Esophagus squamous epithelium (tissue), 5 donors: Measurements from ENCODE around the gene STEAP3. TPM values are rescaled to one million over a fixed set of nuclear protein-coding genes. Genes with fewer than 3 reads are reported as not detected.

Source experiments
- DNase-seq: peaks from one replicate; lab custom pipeline; 2025; lab: John Stamatoyannopoulos, UW
- H3K27ac ChIP-seq, 4 donors: fragments of 200-600 bp; sonication (generic); one replicate each; pipeline ENCODE4 v1.5.1; 2016 to 2019; ENCODE audit warnings: mild to moderate bottlenecking in 1 of 4
- H3K27me3 ChIP-seq, 4 donors: fragments of 200-600 bp; sonication (generic); 1 replicate in 3 of 4; 2 replicates in 1 of 4; pipeline versions ENCODE4 v1.5.1 to v1.6.0; 2017 to 2021; ENCODE audit warnings: antibody characterized with exemption in 1 of 4
- H3K36me3 ChIP-seq, 3 donors: fragments of 200-600 bp; sonication (generic); one replicate each; pipeline ENCODE4 v1.5.1; 2016 to 2019
- H3K4me1 ChIP-seq, 3 donors: fragments of 200-600 bp; sonication (generic); one replicate each; pipeline ENCODE4 v1.5.1; 2017 to 2019
- H3K4me3 ChIP-seq, 4 donors: fragments of 200-600 bp; sonication (generic); 1 replicate in 3 of 4; 2 replicates in 1 of 4; pipeline ENCODE4 v1.5.1; 2016 to 2019; ENCODE audit warnings: mild to moderate bottlenecking in 2 of 4, moderate library complexity in 1 of 4
- H3K9me3 ChIP-seq, 3 donors: fragments of 200-600 bp; sonication (generic); one replicate each; pipeline ENCODE4 v1.5.1; 2016 to 2019
- CTCF ChIP-seq, 6 experiments: fragments of 450-650 bp in 4 of 6; fragments of 200-600 bp in 2 of 6; sonication (generic) in 2 of 6; IDR thresholded peaks; one replicate each; pipeline ENCODE4 v1.5.1; 2016 to 2019; ENCODE audit warnings: antibody characterized with exemption in 6 of 6, mild to moderate bottlenecking in 4 of 6, moderate library complexity in 4 of 6
- POLR2A ChIP-seq, 4 donors: fragments of 450-650 bp; IDR thresholded peaks; one replicate each; pipeline ENCODE4 v1.6.1; 2017; ENCODE audit warnings: antibody characterized with exemption in 4 of 4, mild to moderate bottlenecking in 4 of 4, moderate library complexity in 3 of 4
- WGBS, 2 donors: methylation state at CpG; one replicate each; pipeline ENCODE4 v1.1.5; 2018; 5-methylcytosine and 5-hydroxymethylcytosine counted together
- intact Hi-C: fragments of 100-400 bp; cut with DNase I; formaldehyde crosslinking; loops from one replicate; pipeline ENCODE4 v1.15.0; 2022
- total RNA-seq, 4 donors: library from RNA; depleted of rRNA; stranded (reverse); fragments of >200 nt; gene quantifications; one replicate each; pipeline ENCODE4 v1.1.0, GENCODE V29; 2016
- donor health status: DM: yes; HTN: yes; CAD: no.

Gene STEAP3
- total RNA-seq, 4 donors from 2014 or later: 18.1 to 28.8 (median 25.7) TPM

GRCh38 chr2:119197529-119198239 is 25.9 kb upstream of the STEAP3 start:
- no peak overlapping the region for H3K27ac ChIP-seq
- no peak for DNase-seq
- 63 to 75% methylated on average over 9 to 10 of the region's 10 CpGs for WGBS, 2 donors
- H3K4me1 ChIP-seq: no peaks in the 10 kb centered on the region
- no peaks in the 10 kb centered on the region for H3K9me3 ChIP-seq
- no peak for TF ChIP-seq POLR2A (IDR thresholded peaks at IDR 0.05)
- TF ChIP-seq CTCF (IDR thresholded peaks at IDR 0.05): no peak
- intact Hi-C loops: no loop called here
- peaks cover 0 to 58% (median 0%) of the 10 kb centered on the region in 4 donors for H3K27me3 ChIP-seq
- H3K36me3 ChIP-seq: no peaks in the 10 kb centered on the region
- no peak overlapping the region for H3K4me3 ChIP-seq

- Histone ChIP-seq H3K4me3 (no peak overlapping the region), H3K36me3 (no peaks in the 10 kb centered on the region), H3K27ac (no peak overlapping the region), H3K27me3 (peaks cover 0 to 55% (median 0%) of the 10 kb centered on the region in 4 donors), H3K9me3 (no peaks in the 10 kb centered on the region), H3K4me1 (no peaks in the 10 kb centered on the region)
- no peak for DNase-seq
- intact Hi-C loops: no loop called here
- WGBS, 2 donors: 79 to 82% methylated on average over 7 of the region's 7 CpGs
- TF ChIP-seq CTCF (IDR thresholded peaks at IDR 0.05) (no peak), POLR2A (IDR thresholded peaks at IDR 0.05) (no peak)
These were observed 25.3 kb upstream of the STEAP3 start for GRCh38 chr2:119198240-119198840.

GRCh38 chr2:119201815-119202214 is 21.8 kb upstream of the STEAP3 start:
- Histone ChIP-seq H3K4me3 (no peak overlapping the region), H3K27ac (no peak overlapping the region), H3K9me3 (no peaks in the 10 kb centered on the region), H3K27me3 (peaks cover 0 to 32% (median 0%) of the 10 kb centered on the region in 4 donors), H3K4me1 (peaks cover 0 to 12% (median 4%) of the 10 kb centered on the region in 3 donors), H3K36me3 (no peaks in the 10 kb centered on the region)
- no peak for TF ChIP-seq POLR2A (IDR thresholded peaks at IDR 0.05)
- no peak for TF ChIP-seq CTCF (IDR thresholded peaks at IDR 0.05)
- intact Hi-C loops: no loop called here
- no peak for DNase-seq
- 43 to 54% methylated on average over 5 of the region's 5 CpGs for WGBS, 2 donors

GRCh38 chr2:119202610-119203310 is 20.9 kb upstream of the STEAP3 start:
- no peak for TF ChIP-seq CTCF (IDR thresholded peaks at IDR 0.05)
- no peak for TF ChIP-seq POLR2A (IDR thresholded peaks at IDR 0.05)
- Histone ChIP-seq H3K36me3 (no peaks in the 10 kb centered on the region), H3K4me3 (no peak overlapping the region), H3K9me3 (no peaks in the 10 kb centered on the region), H3K27me3 (peaks cover 0 to 28% (median 0%) of the 10 kb centered on the region in 4 donors), H3K27ac (no peak overlapping the region), H3K4me1 (peaks cover 0 to 12% (median 4%) of the 10 kb centered on the region in 3 donors)
- intact Hi-C loops: no loop called here
- no peak for DNase-seq
- 57 to 89% methylated on average over 1 of the region's 1 CpG for WGBS, 2 donors

GRCh38 chr2:119204525-119204924 is 19.1 kb upstream of the STEAP3 start:
- H3K4me1 ChIP-seq: peaks cover 0 to 12% (median 4%) of the 10 kb centered on the region in 3 donors
- H3K36me3 ChIP-seq: no peaks in the 10 kb centered on the region
- H3K9me3 ChIP-seq: no peaks in the 10 kb centered on the region
- TF ChIP-seq POLR2A (IDR thresholded peaks at IDR 0.05): no peak
- TF ChIP-seq CTCF (IDR thresholded peaks at IDR 0.05): no peak
- no peak for DNase-seq
- intact Hi-C loops: no loop called here
- no peak overlapping the region for H3K4me3 ChIP-seq
- 10 to 88% methylated on average over 1 to 5 of the region's 6 CpGs for WGBS, 2 donors
- no peak overlapping the region for H3K27ac ChIP-seq
- peaks cover 0 to 12% (median 0%) of the 10 kb centered on the region in 4 donors for H3K27me3 ChIP-seq
